Measurements from ENCODE around the gene CACNA1B.
A peak's percentile ranks its signal among the peaks of the same experiment; 100 is the strongest.
"Not testable (repeated sequence)": the region's sequence is repeated elsewhere in the genome, so short reads cannot be mapped to it uniquely, and the experiment has no call there.

DNA sequence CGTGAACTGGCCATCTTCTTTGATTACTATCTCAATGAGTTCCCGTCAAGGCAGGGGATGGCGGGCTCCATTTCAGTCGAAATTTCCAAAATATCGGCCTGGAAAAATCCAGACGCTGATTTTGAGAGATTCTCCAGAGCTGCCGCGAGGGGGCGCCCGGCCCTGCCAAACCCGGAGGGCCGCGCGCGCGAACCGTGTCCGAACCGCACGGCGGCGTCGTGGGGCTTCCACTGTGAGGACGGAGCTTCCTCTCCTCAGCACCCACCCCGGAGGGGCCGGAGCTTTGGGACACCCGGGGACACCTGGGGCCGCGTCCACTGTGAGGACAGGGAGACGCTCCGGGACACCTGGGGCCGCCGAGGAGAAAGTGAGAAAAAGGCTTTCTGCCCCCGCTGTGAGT lies 270.0 kb downstream of the CACNA1B start:
- TF ChIP-seq RAD21 (IDR thresholded peaks at IDR 0.05; ENCODE audit: low read depth), result peak; percentile 15; the same call in 1 of the 2 replicates
- not testable (repeated sequence) for TF ChIP-seq POLR2AphosphoS5 (IDR thresholded peaks at IDR 0.05; ENCODE audit: low read depth, low read length); POLR2A (IDR thresholded peaks at IDR 0.05; ENCODE audit: borderline replicate concordance, extremely low read depth, insufficient read depth, insufficient read length); EZH2 (IDR thresholded peaks at IDR 0.05); ZNF274 (IDR thresholded peaks at IDR 0.05; ENCODE audit: low read depth, low read length); JUND (IDR thresholded peaks at IDR 0.05)
- TF ChIP-seq, protein P1, sequence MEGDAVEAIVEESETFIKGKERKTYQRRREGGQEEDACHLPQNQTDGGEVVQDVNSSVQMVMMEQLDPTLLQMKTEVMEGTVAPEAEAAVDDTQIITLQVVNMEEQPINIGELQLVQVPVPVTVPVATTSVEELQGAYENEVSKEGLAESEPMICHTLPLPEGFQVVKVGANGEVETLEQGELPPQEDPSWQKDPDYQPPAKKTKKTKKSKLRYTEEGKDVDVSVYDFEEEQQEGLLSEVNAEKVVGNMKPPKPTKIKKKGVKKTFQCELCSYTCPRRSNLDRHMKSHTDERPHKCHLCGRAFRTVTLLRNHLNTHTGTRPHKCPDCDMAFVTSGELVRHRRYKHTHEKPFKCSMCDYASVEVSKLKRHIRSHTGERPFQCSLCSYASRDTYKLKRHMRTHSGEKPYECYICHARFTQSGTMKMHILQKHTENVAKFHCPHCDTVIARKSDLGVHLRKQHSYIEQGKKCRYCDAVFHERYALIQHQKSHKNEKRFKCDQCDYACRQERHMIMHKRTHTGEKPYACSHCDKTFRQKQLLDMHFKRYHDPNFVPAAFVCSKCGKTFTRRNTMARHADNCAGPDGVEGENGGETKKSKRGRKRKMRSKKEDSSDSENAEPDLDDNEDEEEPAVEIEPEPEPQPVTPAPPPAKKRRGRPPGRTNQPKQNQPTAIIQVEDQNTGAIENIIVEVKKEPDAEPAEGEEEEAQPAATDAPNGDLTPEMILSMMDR (IDR thresholded peaks at IDR 0.05 in 2 of 3, conservative IDR thresholded peaks at IDR 0.05 in 1 of 3; ENCODE audit: borderline replicate concordance in 1 of 3, insufficient read depth in 1 of 3, low read depth in 2 of 3, low read length in 2 of 3), result 0 out of 6 replicates have a peak, but pooled peaks of 1 of the 3 experiments have one; percentile 14
- TF ChIP-seq, protein P2, sequence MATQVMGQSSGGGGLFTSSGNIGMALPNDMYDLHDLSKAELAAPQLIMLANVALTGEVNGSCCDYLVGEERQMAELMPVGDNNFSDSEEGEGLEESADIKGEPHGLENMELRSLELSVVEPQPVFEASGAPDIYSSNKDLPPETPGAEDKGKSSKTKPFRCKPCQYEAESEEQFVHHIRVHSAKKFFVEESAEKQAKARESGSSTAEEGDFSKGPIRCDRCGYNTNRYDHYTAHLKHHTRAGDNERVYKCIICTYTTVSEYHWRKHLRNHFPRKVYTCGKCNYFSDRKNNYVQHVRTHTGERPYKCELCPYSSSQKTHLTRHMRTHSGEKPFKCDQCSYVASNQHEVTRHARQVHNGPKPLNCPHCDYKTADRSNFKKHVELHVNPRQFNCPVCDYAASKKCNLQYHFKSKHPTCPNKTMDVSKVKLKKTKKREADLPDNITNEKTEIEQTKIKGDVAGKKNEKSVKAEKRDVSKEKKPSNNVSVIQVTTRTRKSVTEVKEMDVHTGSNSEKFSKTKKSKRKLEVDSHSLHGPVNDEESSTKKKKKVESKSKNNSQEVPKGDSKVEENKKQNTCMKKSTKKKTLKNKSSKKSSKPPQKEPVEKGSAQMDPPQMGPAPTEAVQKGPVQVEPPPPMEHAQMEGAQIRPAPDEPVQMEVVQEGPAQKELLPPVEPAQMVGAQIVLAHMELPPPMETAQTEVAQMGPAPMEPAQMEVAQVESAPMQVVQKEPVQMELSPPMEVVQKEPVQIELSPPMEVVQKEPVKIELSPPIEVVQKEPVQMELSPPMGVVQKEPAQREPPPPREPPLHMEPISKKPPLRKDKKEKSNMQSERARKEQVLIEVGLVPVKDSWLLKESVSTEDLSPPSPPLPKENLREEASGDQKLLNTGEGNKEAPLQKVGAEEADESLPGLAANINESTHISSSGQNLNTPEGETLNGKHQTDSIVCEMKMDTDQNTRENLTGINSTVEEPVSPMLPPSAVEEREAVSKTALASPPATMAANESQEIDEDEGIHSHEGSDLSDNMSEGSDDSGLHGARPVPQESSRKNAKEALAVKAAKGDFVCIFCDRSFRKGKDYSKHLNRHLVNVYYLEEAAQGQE (IDR thresholded peaks at IDR 0.05; ENCODE audit: low read depth), result not testable (repeated sequence)
